Activated T-helper 1 cell treated with Interleukin-2 at 50 U/mL for 16 hours (primary cell): ENCODE data around the gene ZIC1.

Experiments
- DNase-seq: peaks from one replicate; pipeline ENCODE4 v3.0.0-alpha.2; 2020; ENCODE audit warnings: low read depth

The ZIC1 gene

GRCh38 chr3:147395899-147396711 lies 13.1 kb upstream of the ZIC1 start:
- no peak for DNase-seq

GRCh38 chr3:147396712-147397046 lies 12.5 kb upstream of the ZIC1 start:
- no peak for DNase-seq

GRCh38 chr3:147397155-147397874 lies 11.8 kb upstream of the ZIC1 start:
- no peak for DNase-seq

GRCh38 chr3:147397875-147398812 lies 11.0 kb upstream of the ZIC1 start:
- DNase-seq, result no peak

- no peak for DNase-seq
These were observed 10.2 kb upstream of the ZIC1 start for GRCh38 chr3:147398813-147399534.

GRCh38 chr3:147400111-147400510 lies 9.1 kb upstream of the ZIC1 start:
- no peak for DNase-seq

- no peak for DNase-seq
These were observed 8.2 kb upstream of the ZIC1 start for GRCh38 chr3:147400999-147401398.

GRCh38 chr3:147401421-147401820 lies 7.7 kb upstream of the ZIC1 start:
- no peak for DNase-seq

GRCh38 chr3:147402159-147402558 lies 7.0 kb upstream of the ZIC1 start:
- DNase-seq, result no peak

- no peak for DNase-seq
These were observed 5.7 kb upstream of the ZIC1 start for GRCh38 chr3:147403511-147403910.

- DNase-seq, result no peak
These were observed 5.0 kb upstream of the ZIC1 start for GRCh38 chr3:147404000-147404799.

- no peak for DNase-seq
These were observed 4.3 kb upstream of the ZIC1 start for GRCh38 chr3:147404800-147405230.

GRCh38 chr3:147405231-147406027 lies 3.7 kb upstream of the ZIC1 start:
- no peak for DNase-seq

- DNase-seq, result no peak
These were observed 2.9 kb upstream of the ZIC1 start, which contains the start of gene ZIC4 for GRCh38 chr3:147406028-147406931. ZIC4 (minus strand) TSS chr3:147406543; CDS start chr3:147402797, 3,746 bp downstream.

- DNase-seq, result no peak
These were observed 2.1 kb upstream of the ZIC1 start for GRCh38 chr3:147407114-147407497.

- DNase-seq, result no peak
These were observed 1.5 kb upstream of the ZIC1 start for GRCh38 chr3:147407498-147408187.

- DNase-seq, result no peak
These were observed 721 bp upstream of the ZIC1 start for GRCh38 chr3:147408188-147409100.
